Stimulated activated CD8-positive, alpha-beta memory T cell treated with anti-CD3 and anti-CD28 coated beads, Interleukin-4, amount 100 ng/mL, for 48 hours (primary cell): Measurements from ENCODE around the gene RPP30.

Source experiments
- DNase-seq: peaks from one replicate; pipeline ENCODE4 v3.0.0-alpha.2; 2020

Gene RPP30

GRCh38 chr10:90871766-90872647 lies at the start of gene RPP30:
Gene RPP30, plus strand, starts transcription at chr10:90871974. Its CDS starts 13 bp downstream, at chr10:90871987.
- DNase-seq = peak; percentile 89

GRCh38 chr10:90822508-90822907 lies 49.3 kb upstream of the RPP30 start:
- DNase-seq = no peak

- no peak for DNase-seq
These were observed 39.7 kb upstream of the RPP30 start for GRCh38 chr10:90832111-90832510.

GRCh38 chr10:90834326-90834725 lies 37.4 kb upstream of the RPP30 start:
- no peak for DNase-seq

- DNase-seq = no peak
These were observed 34.3 kb upstream of the RPP30 start for GRCh38 chr10:90837486-90837885.

GRCh38 chr10:90842725-90843124 lies 29.0 kb upstream of the RPP30 start:
- no peak for DNase-seq

- no peak for DNase-seq
These were observed 26.0 kb upstream of the RPP30 start for GRCh38 chr10:90845726-90846125.

- DNase-seq = no peak
These were observed 25.0 kb upstream of the RPP30 start for GRCh38 chr10:90846746-90847145.

GRCh38 chr10:90847436-90847835 lies 24.3 kb upstream of the RPP30 start:
- DNase-seq = no peak

GRCh38 chr10:90849956-90850749 lies 21.6 kb upstream of the RPP30 start:
- DNase-seq = no peak

- DNase-seq = no peak
These were observed 16.6 kb upstream of the RPP30 start for GRCh38 chr10:90855126-90855525.

GRCh38 chr10:90856261-90856660 lies 15.5 kb upstream of the RPP30 start:
- DNase-seq = no peak

GRCh38 chr10:90856964-90857634 lies 14.7 kb upstream of the RPP30 start:
- no peak for DNase-seq

GRCh38 chr10:90857635-90858460 lies 13.9 kb upstream of the RPP30 start, which contains the start of gene HTR7:
Gene HTR7, minus strand, starts transcription at chr10:90858039. Its CDS starts 368 bp downstream, at chr10:90857671.
- DNase-seq = peak; percentile 70

GRCh38 chr10:90858461-90858968 lies 13.3 kb upstream of the RPP30 start:
- DNase-seq = no peak

GRCh38 chr10:90859321-90859751 lies 12.4 kb upstream of the RPP30 start:
- no peak for DNase-seq

- DNase-seq = no peak
These were observed 11.0 kb upstream of the RPP30 start for GRCh38 chr10:90860790-90861189.

- DNase-seq = no peak
These were observed 8.8 kb upstream of the RPP30 start for GRCh38 chr10:90862908-90863514.

- DNase-seq = no peak
These were observed 6.4 kb upstream of the RPP30 start for GRCh38 chr10:90865401-90865800.

- no peak for DNase-seq
These were observed 5.7 kb upstream of the RPP30 start for GRCh38 chr10:90866050-90866598.

GRCh38 chr10:90871279-90871765 lies 452 bp upstream of the RPP30 start:
- DNase-seq = peak; percentile 51
